HCT116 (cell line): ENCODE results near the gene UAP1.

ENCODE experiments used
- CBX3 ChIP-seq: IDR thresholded peaks from 2 replicates; pipeline ENCODE4 v1.6.1; 2012; ENCODE audit warnings: low read depth
- ELF1 ChIP-seq: IDR thresholded peaks from 2 replicates; pipeline ENCODE4 v1.6.1; 2012; ENCODE audit warnings: low read depth, borderline replicate concordance
- EZH2 ChIP-seq: fragments of 200-600 bp; sonication (generic); IDR thresholded peaks from 2 replicates; pipeline ENCODE4 v1.6.1; 2017; ENCODE audit warnings: antibody characterized with exemption, mixed run types
- EZH2phosphoT487 ChIP-seq: fragments of 200-600 bp; IDR thresholded peaks from 2 replicates; pipeline ENCODE4 v1.6.1; 2018; ENCODE audit warnings: antibody characterized with exemption, borderline replicate concordance
- JUND ChIP-seq: IDR thresholded peaks from 2 replicates; pipeline ENCODE4 v1.6.1; 2012
- POLR2A ChIP-seq: IDR thresholded peaks from 2 replicates; pipeline ENCODE4 v1.7.0; 2011; ENCODE audit warnings: borderline replicate concordance; ENCODE audit not compliant: insufficient read depth, insufficient read length; ENCODE audit errors: extremely low read depth
- SRF ChIP-seq: IDR thresholded peaks from 2 replicates; pipeline ENCODE4 v1.6.1; 2012; ENCODE audit warnings: low read depth
- ZFX ChIP-seq: fragments of 450-650 bp; IDR thresholded peaks from 2 replicates; pipeline ENCODE4 v1.6.1; 2017
- ZNF274 ChIP-seq: fragments of 200-500 bp; sonication (Bioruptor generic); IDR thresholded peaks from 2 replicates; pipeline ENCODE4 v1.6.1; 2014; ENCODE audit warnings: mild to moderate bottlenecking, low read depth, low read length, inconsistent platforms
- TF ChIP-seq, protein P1 (sequence below), 3 experiments: fragments of 200-600 bp in 1 of 3; sonication (generic) in 1 of 3; IDR thresholded peaks in 2 of 3; conservative IDR thresholded peaks in 1 of 3; 2 replicates each; pipeline ENCODE4 v1.5.1; 2012 to 2017; ENCODE audit warnings: low read depth in 2 of 3, low read length in 2 of 3, antibody characterized with exemption in 1 of 3, borderline replicate concordance in 1 of 3, control low read depth in 1 of 3, mild to moderate bottlenecking in 1 of 3, mixed read lengths in 1 of 3, mixed run types in 1 of 3, moderate library complexity in 1 of 3; ENCODE audit not compliant: insufficient read depth in 1 of 3
- TF ChIP-seq, protein P2 (sequence below): IDR thresholded peaks from 2 replicates; pipeline ENCODE4 v1.6.1; 2012
- TF ChIP-seq, protein P3 (sequence below): IDR thresholded peaks from 2 replicates; pipeline ENCODE4 v1.6.1; 2012; ENCODE audit warnings: low read depth
- TF ChIP-seq, protein P4 (sequence below): IDR thresholded peaks from 2 replicates; pipeline ENCODE4 v1.6.1; 2012

DNA sequence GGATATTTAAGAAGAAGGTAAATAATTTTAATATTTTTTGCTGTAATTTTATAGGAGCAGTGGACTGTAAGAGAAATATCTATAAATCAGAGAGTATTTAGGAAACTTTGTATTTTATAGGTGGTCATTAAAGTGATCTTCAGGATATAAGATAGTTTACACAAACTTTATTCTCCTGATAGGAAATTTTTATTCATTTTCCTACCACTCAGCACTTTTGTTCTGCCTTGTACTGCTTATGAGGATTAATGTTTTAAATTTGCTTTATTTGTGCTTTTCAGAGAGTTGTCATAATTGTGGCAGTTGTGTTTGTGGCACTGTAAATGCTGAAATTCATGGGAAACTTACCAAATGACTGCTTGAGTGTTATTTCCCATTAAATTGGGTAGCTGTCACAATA is 34.2 kb upstream of the UAP1 start:
- TF ChIP-seq JUND (no peak), POLR2A (no peak), EZH2phosphoT487 (no peak), EZH2 (no peak), CBX3 (no peak), ZFX (no peak), ZNF274 (no peak), ELF1 (no peak), SRF (no peak)
- TF ChIP-seq, protein P1, sequence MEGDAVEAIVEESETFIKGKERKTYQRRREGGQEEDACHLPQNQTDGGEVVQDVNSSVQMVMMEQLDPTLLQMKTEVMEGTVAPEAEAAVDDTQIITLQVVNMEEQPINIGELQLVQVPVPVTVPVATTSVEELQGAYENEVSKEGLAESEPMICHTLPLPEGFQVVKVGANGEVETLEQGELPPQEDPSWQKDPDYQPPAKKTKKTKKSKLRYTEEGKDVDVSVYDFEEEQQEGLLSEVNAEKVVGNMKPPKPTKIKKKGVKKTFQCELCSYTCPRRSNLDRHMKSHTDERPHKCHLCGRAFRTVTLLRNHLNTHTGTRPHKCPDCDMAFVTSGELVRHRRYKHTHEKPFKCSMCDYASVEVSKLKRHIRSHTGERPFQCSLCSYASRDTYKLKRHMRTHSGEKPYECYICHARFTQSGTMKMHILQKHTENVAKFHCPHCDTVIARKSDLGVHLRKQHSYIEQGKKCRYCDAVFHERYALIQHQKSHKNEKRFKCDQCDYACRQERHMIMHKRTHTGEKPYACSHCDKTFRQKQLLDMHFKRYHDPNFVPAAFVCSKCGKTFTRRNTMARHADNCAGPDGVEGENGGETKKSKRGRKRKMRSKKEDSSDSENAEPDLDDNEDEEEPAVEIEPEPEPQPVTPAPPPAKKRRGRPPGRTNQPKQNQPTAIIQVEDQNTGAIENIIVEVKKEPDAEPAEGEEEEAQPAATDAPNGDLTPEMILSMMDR (IDR thresholded peaks at IDR 0.05 in 2 of 3, conservative IDR thresholded peaks at IDR 0.05 in 1 of 3; ENCODE audit: borderline replicate concordance in 1 of 3, insufficient read depth in 1 of 3, low read depth in 2 of 3, low read length in 2 of 3) = no peak
- TF ChIP-seq, protein P2, sequence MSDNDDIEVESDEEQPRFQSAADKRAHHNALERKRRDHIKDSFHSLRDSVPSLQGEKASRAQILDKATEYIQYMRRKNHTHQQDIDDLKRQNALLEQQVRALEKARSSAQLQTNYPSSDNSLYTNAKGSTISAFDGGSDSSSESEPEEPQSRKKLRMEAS = no peak
- TF ChIP-seq, protein P3, sequence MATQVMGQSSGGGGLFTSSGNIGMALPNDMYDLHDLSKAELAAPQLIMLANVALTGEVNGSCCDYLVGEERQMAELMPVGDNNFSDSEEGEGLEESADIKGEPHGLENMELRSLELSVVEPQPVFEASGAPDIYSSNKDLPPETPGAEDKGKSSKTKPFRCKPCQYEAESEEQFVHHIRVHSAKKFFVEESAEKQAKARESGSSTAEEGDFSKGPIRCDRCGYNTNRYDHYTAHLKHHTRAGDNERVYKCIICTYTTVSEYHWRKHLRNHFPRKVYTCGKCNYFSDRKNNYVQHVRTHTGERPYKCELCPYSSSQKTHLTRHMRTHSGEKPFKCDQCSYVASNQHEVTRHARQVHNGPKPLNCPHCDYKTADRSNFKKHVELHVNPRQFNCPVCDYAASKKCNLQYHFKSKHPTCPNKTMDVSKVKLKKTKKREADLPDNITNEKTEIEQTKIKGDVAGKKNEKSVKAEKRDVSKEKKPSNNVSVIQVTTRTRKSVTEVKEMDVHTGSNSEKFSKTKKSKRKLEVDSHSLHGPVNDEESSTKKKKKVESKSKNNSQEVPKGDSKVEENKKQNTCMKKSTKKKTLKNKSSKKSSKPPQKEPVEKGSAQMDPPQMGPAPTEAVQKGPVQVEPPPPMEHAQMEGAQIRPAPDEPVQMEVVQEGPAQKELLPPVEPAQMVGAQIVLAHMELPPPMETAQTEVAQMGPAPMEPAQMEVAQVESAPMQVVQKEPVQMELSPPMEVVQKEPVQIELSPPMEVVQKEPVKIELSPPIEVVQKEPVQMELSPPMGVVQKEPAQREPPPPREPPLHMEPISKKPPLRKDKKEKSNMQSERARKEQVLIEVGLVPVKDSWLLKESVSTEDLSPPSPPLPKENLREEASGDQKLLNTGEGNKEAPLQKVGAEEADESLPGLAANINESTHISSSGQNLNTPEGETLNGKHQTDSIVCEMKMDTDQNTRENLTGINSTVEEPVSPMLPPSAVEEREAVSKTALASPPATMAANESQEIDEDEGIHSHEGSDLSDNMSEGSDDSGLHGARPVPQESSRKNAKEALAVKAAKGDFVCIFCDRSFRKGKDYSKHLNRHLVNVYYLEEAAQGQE = no peak
- TF ChIP-seq, protein P4, sequence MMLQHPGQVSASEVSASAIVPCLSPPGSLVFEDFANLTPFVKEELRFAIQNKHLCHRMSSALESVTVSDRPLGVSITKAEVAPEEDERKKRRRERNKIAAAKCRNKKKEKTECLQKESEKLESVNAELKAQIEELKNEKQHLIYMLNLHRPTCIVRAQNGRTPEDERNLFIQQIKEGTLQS = no peak
